Gastrocnemius medialis (tissue), 4 donors: ENCODE results near the gene DDA1.

Experiments
- CTCF ChIP-seq, 5 experiments: fragments of 450-650 bp in 3 of 5; fragments of 200-600 bp in 2 of 5; sonication (generic) in 2 of 5; IDR thresholded peaks in 4 of 5; conservative IDR thresholded peaks in 1 of 5; 1 replicate in 4 of 5; 2 replicates in 1 of 5; pipeline ENCODE4 v1.5.1; 2016 to 2019; ENCODE audit warnings: antibody characterized with exemption in 5 of 5, mild to moderate bottlenecking in 3 of 5, moderate library complexity in 3 of 5
- POLR2A ChIP-seq, 2 donors: fragments of 450-650 bp; IDR thresholded peaks; one replicate each; pipeline ENCODE4 v1.6.1; 2017; ENCODE audit warnings: antibody characterized with exemption in 2 of 2, mild to moderate bottlenecking in 2 of 2, moderate library complexity in 2 of 2

GRCh38 chr19:17328517-17329365, 19.4 kb downstream of the DDA1 start:
- TF ChIP-seq CTCF (IDR thresholded peaks at IDR 0.05 in 4 of 5, conservative IDR thresholded peaks at IDR 0.05 in 1 of 5) (no peak), POLR2A (IDR thresholded peaks at IDR 0.05) (no peak)
